Esophagus (tissue), 2 donors: ENCODE measurements around the gene SYK. TPM values are rescaled to one million over a fixed set of nuclear protein-coding genes. Genes with fewer than 3 reads are reported as not detected.

Experiments
- H3K27ac ChIP-seq, 2 donors: one replicate each; pipeline ENCODE4 v1.5.1; 2013; ENCODE audit warnings: low read depth in 2 of 2, mild to moderate bottlenecking in 2 of 2, inconsistent platforms in 1 of 2, low read length in 1 of 2, moderate library complexity in 1 of 2
- H3K27me3 ChIP-seq, 2 donors: one replicate each; pipeline ENCODE4 v1.6.1; 2013; ENCODE audit warnings: low read length in 2 of 2, control low read depth in 1 of 2, mild to moderate bottlenecking in 1 of 2; ENCODE audit not compliant: insufficient read depth in 2 of 2, control insufficient read depth in 1 of 2
- H3K36me3 ChIP-seq, 2 donors: one replicate each; pipeline ENCODE4 v1.6.1; 2013; ENCODE audit warnings: low read length in 1 of 2; ENCODE audit not compliant: control insufficient read depth in 2 of 2, insufficient read depth in 2 of 2
- H3K4me1 ChIP-seq, 2 donors: one replicate each; pipeline ENCODE4 v1.6.1; 2013; ENCODE audit warnings: low read length in 1 of 2; ENCODE audit not compliant: control insufficient read depth in 2 of 2, insufficient read depth in 2 of 2
- H3K4me3 ChIP-seq, 2 donors: one replicate each; pipeline ENCODE4 v1.5.1; 2013; ENCODE audit warnings: low read length in 2 of 2, mild to moderate bottlenecking in 2 of 2, low read depth in 1 of 2, moderate library complexity in 1 of 2
- H3K9me3 ChIP-seq, 2 donors: one replicate each; pipeline ENCODE4 v1.6.1; 2013; ENCODE audit warnings: mild to moderate bottlenecking in 2 of 2, low read depth in 1 of 2, low read length in 1 of 2, moderate library complexity in 1 of 2; ENCODE audit not compliant: control insufficient read depth in 2 of 2, insufficient read depth in 1 of 2
- WGBS, 2 donors: extraction: QIAGEN DNeasy Blood & Tissue Kit; methylation state at CpG; one replicate each; pipeline ENCODE4 v1.1.7; 2013; 5-methylcytosine and 5-hydroxymethylcytosine counted together
- polyA plus RNA-seq, 2 donors: library from polyadenylated mRNA; stranded (reverse); fragments of 200-250 nt; gene quantifications; one replicate each; pipeline ENCODE4 v1.2.3, GENCODE V29; 2013
- donor health status: healthy with polysubstance abuse.
- donor health status: Bipolar disorder and iron deficiency.

SYK gene
- polyA plus RNA-seq, 2 donors: 12.0 to 16.5 TPM

DNA sequence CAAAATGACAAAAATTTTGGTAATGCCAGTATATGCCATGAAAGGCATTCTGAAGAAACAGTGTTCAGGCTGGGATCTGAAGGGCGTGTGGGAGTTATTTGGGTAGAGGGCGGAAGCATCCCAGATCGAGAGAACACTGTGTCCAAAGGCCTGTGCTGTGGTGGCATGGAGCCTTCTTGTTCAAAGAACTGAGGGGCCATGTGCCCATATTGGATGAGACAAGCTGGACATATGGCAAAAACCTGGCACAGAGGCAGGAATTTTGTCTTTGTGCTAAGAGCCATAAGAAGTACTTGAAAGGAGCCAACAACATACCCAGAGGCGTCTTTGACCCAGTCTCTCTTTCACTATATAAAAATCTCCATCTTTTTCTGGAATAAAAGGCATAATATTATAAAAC is 128.0 kb downstream of the SYK start:
- H3K27me3 ChIP-seq: no peaks in the 10 kb centered on the region
- no peaks in the 10 kb centered on the region for H3K4me1 ChIP-seq
- no peaks in the 10 kb centered on the region for H3K36me3 ChIP-seq
- WGBS, 2 donors: 86 to 96% methylated on average over 4 of the region's 4 CpGs
- H3K4me3 ChIP-seq: no peak overlapping the region
- H3K27ac ChIP-seq: no peak overlapping the region
- H3K9me3 ChIP-seq: no peaks in the 10 kb centered on the region

DNA sequence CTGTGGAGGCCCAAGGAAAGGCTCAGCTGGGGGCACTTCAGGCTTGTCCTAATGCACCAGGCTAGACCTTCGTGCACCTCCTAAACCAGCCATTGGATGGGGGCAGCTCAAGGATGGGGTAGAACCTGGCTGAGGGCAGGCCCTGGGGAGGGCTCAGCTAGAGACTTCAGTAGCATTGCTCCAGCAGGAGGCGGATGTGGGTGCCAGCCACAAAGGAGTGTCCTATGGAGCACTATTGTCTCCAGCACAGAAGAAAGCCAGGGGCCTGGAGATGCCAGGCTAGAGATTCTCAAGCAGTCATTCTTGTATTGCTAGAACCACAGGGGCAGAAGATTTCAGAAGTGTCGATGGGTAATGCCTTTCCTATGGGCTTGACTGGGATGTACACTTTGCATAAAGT is 131.8 kb downstream of the SYK start:
- Histone ChIP-seq H3K4me1 (peaks cover 0 to 2% of the 10 kb centered on the region in 2 donors), H3K27me3 (no peaks in the 10 kb centered on the region), H3K27ac (no peak overlapping the region), H3K36me3 (no peaks in the 10 kb centered on the region), H3K4me3 (no peak overlapping the region), H3K9me3 (no peaks in the 10 kb centered on the region)
- 88 to 93% methylated on average over 3 of the region's 3 CpGs for WGBS, 2 donors

DNA sequence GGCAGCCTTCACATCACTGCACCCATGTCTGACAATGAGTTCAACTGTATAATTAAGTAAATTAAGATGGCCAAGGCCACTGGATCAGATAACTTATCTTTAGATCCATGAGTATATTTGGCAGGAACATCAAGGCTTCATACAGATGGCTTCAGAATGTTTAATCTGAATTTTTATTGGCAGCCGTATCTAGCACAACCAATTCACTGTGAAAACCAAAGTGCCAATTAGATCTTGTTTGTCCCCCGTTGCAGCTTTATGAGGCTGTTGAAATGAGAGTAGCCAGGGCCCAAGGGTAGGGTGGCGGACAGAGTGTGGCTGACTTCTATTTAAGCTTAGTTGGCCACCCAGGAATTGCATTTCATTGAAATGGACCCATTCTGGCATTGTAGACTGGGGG is 137.7 kb downstream of the SYK start:
- H3K36me3 ChIP-seq: no peaks in the 10 kb centered on the region
- no peak overlapping the region for H3K4me3 ChIP-seq
- H3K27me3 ChIP-seq: no peaks in the 10 kb centered on the region
- H3K9me3 ChIP-seq: peaks cover 0 to 6% of the 10 kb centered on the region in 2 donors
- H3K4me1 ChIP-seq: peaks cover 0 to 14% of the 10 kb centered on the region in 2 donors
- 80 to 88% methylated on average over 3 of the region's 3 CpGs for WGBS, 2 donors
- H3K27ac ChIP-seq: no peak overlapping the region

DNA sequence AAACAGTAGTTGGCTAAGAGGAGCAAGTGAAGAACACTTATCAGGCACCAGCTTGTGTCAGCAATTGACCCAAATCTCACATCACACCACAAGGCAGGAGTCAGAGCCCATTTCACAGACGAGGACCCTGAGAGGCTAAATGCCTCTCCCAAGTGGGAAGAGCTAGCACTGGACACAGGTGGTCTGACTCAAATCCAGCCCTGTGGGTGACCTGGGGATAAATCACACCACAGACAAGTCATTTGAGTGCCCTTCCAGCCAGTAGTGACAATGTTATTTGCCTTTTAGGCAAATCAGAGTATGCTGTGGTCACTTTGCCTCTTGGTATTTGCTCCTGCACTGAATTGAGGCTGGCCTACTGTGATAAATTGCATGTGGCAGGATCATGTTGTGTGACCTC is 138.7 kb downstream of the SYK start:
- no peak overlapping the region for H3K4me3 ChIP-seq
- no peak overlapping the region for H3K27ac ChIP-seq
- no peaks in the 10 kb centered on the region for H3K27me3 ChIP-seq
- 81% methylated on average over 1 of the region's 1 CpG for WGBS, 2 donors
- H3K4me1 ChIP-seq: peaks cover 0 to 21% of the 10 kb centered on the region in 2 donors
- H3K36me3 ChIP-seq: no peaks in the 10 kb centered on the region
- H3K9me3 ChIP-seq: peaks cover 0 to 6% of the 10 kb centered on the region in 2 donors

DNA sequence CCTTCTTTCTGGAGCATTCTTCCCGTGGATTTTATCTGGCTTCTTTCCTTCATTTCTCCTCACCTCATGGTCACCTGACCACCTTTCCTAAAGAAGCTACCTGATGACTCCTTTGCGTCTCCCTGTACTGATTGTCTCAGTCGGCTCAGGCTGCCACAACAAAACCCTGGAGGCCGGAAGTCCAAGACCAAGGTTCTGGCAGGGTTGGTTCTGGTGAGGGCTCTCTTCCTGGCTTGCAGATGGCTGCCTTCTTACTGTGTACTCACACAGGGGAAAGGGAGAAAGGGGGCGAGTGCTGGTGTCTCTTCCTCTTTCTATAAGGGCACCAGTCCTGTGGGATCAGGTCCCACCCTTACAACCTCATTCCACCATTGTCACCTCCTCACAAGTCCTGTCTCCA is 140.0 kb downstream of the SYK start:
- Histone ChIP-seq H3K9me3 (peaks cover 0 to 6% of the 10 kb centered on the region in 2 donors), H3K36me3 (no peaks in the 10 kb centered on the region), H3K4me1 (peaks cover 0 to 19% of the 10 kb centered on the region in 2 donors), H3K27me3 (no peaks in the 10 kb centered on the region), H3K4me3 (no peak overlapping the region), H3K27ac (no peak overlapping the region)
- WGBS, 2 donors: 83 to 93% methylated on average over 5 of the region's 5 CpGs

DNA sequence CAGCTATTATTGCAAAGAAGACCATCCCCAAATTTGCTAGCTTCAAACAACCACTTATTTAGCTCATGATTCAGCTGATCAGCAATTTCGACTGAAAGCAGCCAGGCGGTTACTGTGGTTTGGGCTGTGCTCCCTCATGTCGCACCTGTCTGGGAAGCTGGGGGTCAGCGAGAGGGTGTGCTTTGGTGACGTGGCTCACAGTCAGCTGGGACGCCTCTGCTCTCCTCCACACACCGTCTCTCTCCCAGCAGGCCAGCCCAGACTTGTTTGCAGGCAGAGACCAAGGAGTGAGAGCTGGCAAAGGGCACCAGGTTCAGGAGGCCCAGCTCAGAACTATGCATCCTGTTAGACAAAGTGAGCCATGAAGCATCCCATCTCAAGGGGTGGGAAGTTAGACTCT is 140.9 kb downstream of the SYK start:
- H3K36me3 ChIP-seq: no peaks in the 10 kb centered on the region
- peaks cover 0 to 6% of the 10 kb centered on the region in 2 donors for H3K9me3 ChIP-seq
- 48 to 55% methylated on average over 7 of the region's 7 CpGs for WGBS, 2 donors
- H3K27me3 ChIP-seq: no peaks in the 10 kb centered on the region
- H3K27ac ChIP-seq: peak overlapping the region in 1 of 2 donors; percentile 86
- H3K4me1 ChIP-seq: peaks cover 0 to 19% of the 10 kb centered on the region in 2 donors
- no peak overlapping the region for H3K4me3 ChIP-seq

DNA sequence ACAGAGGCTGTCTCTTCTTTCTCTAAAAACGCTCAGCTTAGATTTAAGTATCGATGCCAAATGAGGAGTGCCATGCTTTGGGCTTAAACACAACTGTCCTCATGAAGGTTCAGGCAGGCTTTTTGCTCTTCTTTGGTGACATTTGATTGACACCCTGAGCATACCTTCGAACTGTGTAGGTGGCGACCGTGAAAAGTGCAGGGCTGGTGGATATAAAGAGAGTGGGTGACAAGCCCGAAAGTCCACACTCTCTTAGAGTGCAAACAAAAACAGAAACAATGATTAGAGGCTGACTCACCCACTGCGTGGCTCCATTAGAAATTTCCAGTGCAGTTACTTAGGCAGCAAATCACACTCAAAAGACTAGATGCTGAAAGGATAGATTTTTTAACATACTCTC is 141.7 kb downstream of the SYK start:
- H3K4me3 ChIP-seq: no peak overlapping the region
- H3K36me3 ChIP-seq: no peaks in the 10 kb centered on the region
- 53 to 55% methylated on average over 7 of the region's 7 CpGs for whole genome bisulfite sequencing, 2 donors
- peaks cover 0 to 20% of the 10 kb centered on the region in 2 donors for H3K4me1 ChIP-seq
- H3K27me3 ChIP-seq: no peaks in the 10 kb centered on the region
- peak overlapping the region; percentile 75 to 86 for H3K27ac ChIP-seq
- H3K9me3 ChIP-seq: peaks cover 0 to 6% of the 10 kb centered on the region in 2 donors

DNA sequence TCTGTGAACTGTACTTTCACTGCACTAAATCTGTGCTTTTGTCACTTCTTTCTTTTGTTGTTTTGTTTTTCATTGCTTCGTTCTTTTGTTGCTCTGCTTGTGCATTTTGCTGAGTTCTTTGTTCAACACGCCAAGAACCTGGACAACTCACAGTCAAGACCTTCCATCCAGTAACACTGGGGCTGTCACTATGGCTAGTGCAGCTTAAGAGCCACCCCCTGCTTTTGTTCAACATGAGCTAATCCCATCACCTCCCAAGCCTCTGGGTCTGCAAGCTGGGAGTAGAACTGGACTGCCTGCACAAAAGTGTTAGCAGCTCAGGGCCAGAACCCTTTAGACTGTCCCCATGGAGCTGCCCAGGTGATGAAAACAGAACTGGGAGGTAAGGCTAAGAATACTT is 143.7 kb downstream of the SYK start:
- H3K27ac ChIP-seq: no peak overlapping the region
- H3K36me3 ChIP-seq: no peaks in the 10 kb centered on the region
- H3K27me3 ChIP-seq: no peaks in the 10 kb centered on the region
- no peak overlapping the region for H3K4me3 ChIP-seq
- H3K4me1 ChIP-seq: peaks cover 0 to 21% of the 10 kb centered on the region in 2 donors
- peaks cover 0 to 6% of the 10 kb centered on the region in 2 donors for H3K9me3 ChIP-seq
- 88 to 91% methylated on average over 2 of the region's 2 CpGs for WGBS, 2 donors

DNA sequence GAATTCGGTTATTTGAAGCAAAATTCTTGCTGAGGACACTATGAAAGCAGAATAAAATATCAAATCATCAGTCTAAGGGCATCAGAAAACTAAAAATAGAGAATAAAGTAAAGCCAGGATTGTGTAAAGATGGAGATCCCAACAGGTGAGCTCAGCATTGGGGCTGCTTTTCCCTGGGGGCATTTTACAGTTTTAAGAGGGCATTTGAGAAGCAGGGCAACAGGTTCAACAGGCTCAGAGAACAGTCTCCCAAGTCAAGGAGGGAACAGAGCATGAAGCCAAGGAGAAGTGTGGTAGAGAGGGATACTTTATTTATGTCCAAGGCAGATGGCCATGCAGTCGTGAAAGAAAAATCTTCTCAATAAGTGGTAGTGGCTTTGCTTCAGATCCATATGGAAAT is 145.4 kb downstream of the SYK start:
- Histone ChIP-seq H3K9me3 (no peaks in the 10 kb centered on the region), H3K36me3 (no peaks in the 10 kb centered on the region), H3K4me1 (peaks cover 0 to 21% of the 10 kb centered on the region in 2 donors), H3K4me3 (no peak overlapping the region), H3K27ac (no peak overlapping the region), H3K27me3 (no peaks in the 10 kb centered on the region)
- WGBS, 2 donors: 62% methylated on average over 2 of the region's 2 CpGs
